Smooth muscle cell (in vitro differentiated cells): ENCODE results near the gene CABCOCO1. TPM values are rescaled to one million over a fixed set of nuclear protein-coding genes. Genes with fewer than 3 reads are reported as not detected.
"Not testable (repeated sequence)": the region's sequence is repeated elsewhere in the genome, so short reads cannot be mapped to it uniquely, and the experiment has no call there.

Experiments
- DNase-seq: peaks from one replicate; lab custom pipeline; 2025; ENCODE audit not compliant: unreplicated experiment; lab: John Stamatoyannopoulos, UW
- H2AFZ ChIP-seq: fragments of 200-600 bp; sonication (generic); 2 replicates; pipeline ENCODE4 v1.6.0; 2016; ENCODE audit warnings: antibody characterized with exemption, low read depth, mild to moderate bottlenecking
- H3F3A ChIP-seq: fragments of 200-600 bp; sonication (generic); 2 replicates; pipeline ENCODE4 v1.6.0; 2017; ENCODE audit warnings: antibody characterized with exemption, low read depth
- H3K27ac ChIP-seq: fragments of 200-600 bp; sonication (generic); 2 replicates; pipeline ENCODE4 v1.5.1; 2016; ENCODE audit warnings: low read depth, mild to moderate bottlenecking
- H3K27me3 ChIP-seq: fragments of 200-600 bp; sonication (generic); 2 replicates; pipeline ENCODE4 v1.6.1; 2016; ENCODE audit warnings: low read depth, mild to moderate bottlenecking
- H3K36me3 ChIP-seq: fragments of 200-600 bp; sonication (generic); 2 replicates; pipeline ENCODE4 v1.5.1; 2016; ENCODE audit warnings: low read depth
- H3K4me1 ChIP-seq: fragments of 200-600 bp; sonication (generic); 2 replicates; pipeline ENCODE4 v1.5.1; 2016; ENCODE audit warnings: low read depth
- H3K4me2 ChIP-seq: fragments of 200-600 bp; sonication (generic); 2 replicates; pipeline ENCODE4 v1.6.0; 2016; ENCODE audit warnings: mild to moderate bottlenecking
- H3K4me3 ChIP-seq: fragments of 200-600 bp; sonication (generic); 2 replicates; pipeline ENCODE4 v1.5.1; 2016; ENCODE audit warnings: mild to moderate bottlenecking
- H3K79me2 ChIP-seq: fragments of 200-600 bp; sonication (generic); 2 replicates; pipeline ENCODE4 v1.6.0; 2016; ENCODE audit warnings: low read depth, mild to moderate bottlenecking
- H3K9ac ChIP-seq: fragments of 200-600 bp; sonication (generic); 2 replicates; pipeline ENCODE4 v1.6.0; 2016; ENCODE audit warnings: low read depth
- H3K9me3 ChIP-seq: fragments of 200-600 bp; sonication (generic); replicated peaks from 2 replicates; pipeline ENCODE4 v1.5.1; 2016; ENCODE audit warnings: low read depth
- H4K20me1 ChIP-seq: fragments of 200-600 bp; sonication (generic); 2 replicates; pipeline ENCODE4 v1.6.0; 2016; ENCODE audit warnings: low read depth
- CTCF ChIP-seq: fragments of 200-600 bp; sonication (generic); IDR thresholded peaks from 2 replicates; pipeline ENCODE4 v1.5.1; 2017; ENCODE audit warnings: borderline replicate concordance, mild to moderate bottlenecking, antibody characterized with exemption; ENCODE audit not compliant: insufficient read depth, poor library complexity, severe bottlenecking
- WGBS: methylation state at CpG from one replicate; pipeline ENCODE4 v1.1.7; 2016; ENCODE audit warnings: low lambda C conversion rate; 5-methylcytosine and 5-hydroxymethylcytosine counted together
- polyA plus RNA-seq: library from polyadenylated mRNA; unstranded; fragments of >200 nt; fragmentation: Nextera tagmentation; extraction: Ambion mirVana; gene quantifications from 2 replicates; pipeline ENCODE4 v1.2.1, GENCODE V29; 2016
- total RNA-seq: library from RNA; depleted of rRNA; stranded (reverse); fragments of >200 nt; gene quantifications from 2 replicates; pipeline ENCODE4 v1.2.3, GENCODE V29; 2014

CABCOCO1 gene
- total and polyA plus RNA-seq, 2 experiments from 2014 or later = 1.2 TPM; not detected in 1

GRCh38 chr10:61688551-61689308 is 26.0 kb downstream of the CABCOCO1 start:
- no peak overlapping the region for H3K4me2 ChIP-seq
- no peaks in the 10 kb centered on the region for H3K9me3 ChIP-seq
- H2AFZ ChIP-seq = no peak overlapping the region
- H3K27ac ChIP-seq = no peak overlapping the region
- no peaks in the 10 kb centered on the region for H3K36me3 ChIP-seq
- no peaks in the 10 kb centered on the region for H3F3A ChIP-seq
- H3K4me1 ChIP-seq = no peaks in the 10 kb centered on the region
- TF ChIP-seq CTCF = no peak
- DNase-seq = no peak
- H3K4me3 ChIP-seq = no peak overlapping the region
- no peaks in the 10 kb centered on the region for H4K20me1 ChIP-seq
- WGBS = 95% methylated on average over 11 of the region's 11 CpGs
- peaks cover 4% of the 10 kb centered on the region for H3K27me3 ChIP-seq
- no peaks in the 10 kb centered on the region for H3K79me2 ChIP-seq
- no peak overlapping the region for H3K9ac ChIP-seq

GRCh38 chr10:61691667-61692066 is 28.9 kb downstream of the CABCOCO1 start:
- not testable (repeated sequence) for H3K4me1 ChIP-seq, H3K4me3 ChIP-seq, H3K4me2 ChIP-seq, H3K36me3 ChIP-seq, H4K20me1 ChIP-seq, H3K9ac ChIP-seq, DNase-seq, H2AFZ ChIP-seq, H3F3A ChIP-seq, H3K27me3 ChIP-seq, H3K9me3 ChIP-seq, H3K79me2 ChIP-seq, H3K27ac ChIP-seq
- WGBS = no CpG with 5 or more reads among the region's 2 CpGs

GRCh38 chr10:61692447-61693010 is 29.8 kb downstream of the CABCOCO1 start:
- H3F3A ChIP-seq = no peaks in the 10 kb centered on the region
- no peak overlapping the region for H3K27ac ChIP-seq
- TF ChIP-seq CTCF = no peak
- no peaks in the 10 kb centered on the region for H3K27me3 ChIP-seq
- WGBS = 86% methylated on average over 3 of the region's 3 CpGs
- no peaks in the 10 kb centered on the region for H3K4me1 ChIP-seq
- no peaks in the 10 kb centered on the region for H3K36me3 ChIP-seq
- no peaks in the 10 kb centered on the region for H4K20me1 ChIP-seq
- no peak for DNase-seq
- no peak overlapping the region for H2AFZ ChIP-seq
- H3K4me3 ChIP-seq = no peak overlapping the region
- no peaks in the 10 kb centered on the region for H3K79me2 ChIP-seq
- no peaks in the 10 kb centered on the region for H3K9me3 ChIP-seq
- no peak overlapping the region for H3K9ac ChIP-seq
- no peak overlapping the region for H3K4me2 ChIP-seq

- Histone ChIP-seq H3K9me3 (no peaks in the 10 kb centered on the region), H3K4me3 (no peak overlapping the region), H3K4me2 (no peak overlapping the region), H4K20me1 (no peaks in the 10 kb centered on the region), H3K36me3 (no peaks in the 10 kb centered on the region), H2AFZ (no peak overlapping the region), H3K9ac (no peak overlapping the region), H3F3A (no peaks in the 10 kb centered on the region), H3K27ac (no peak overlapping the region), H3K79me2 (no peaks in the 10 kb centered on the region), H3K4me1 (no peaks in the 10 kb centered on the region), H3K27me3 (no peaks in the 10 kb centered on the region)
- 83% methylated on average over 4 of the region's 4 CpGs for WGBS
- DNase-seq = no peak
- TF ChIP-seq CTCF = no peak
Measured at GRCh38 chr10:61698968-61699655, 36.4 kb downstream of the CABCOCO1 start.
